B cell (primary cell): Measurements from ENCODE around the gene SLC22A31. TPM values are rescaled to one million over a fixed set of nuclear protein-coding genes. Genes with fewer than 3 reads are reported as not detected.

ENCODE experiments used
- ATAC-seq: fragments of 200-7000 bp; cut with Tn5 transposase; one replicate; pipeline ENCODE4 v1.10.0; 2021; ENCODE audit warnings: low read depth, mild to moderate bottlenecking, moderate number of reproducible peaks, moderate library complexity
- CTCF ChIA-PET: fragments of 350-600 bp; sonication (Branson Sonifier 250); formaldehyde crosslinking; loops from one replicate; lab custom pipeline; 2021; ENCODE audit warnings: antibody characterized with exemption, inconsistent platforms; lab: Charles Lee
- POLR2A ChIA-PET: fragments of 350-600 bp; sonication (Branson Sonifier 250); formaldehyde crosslinking; loops from one replicate; lab custom pipeline; 2021; ENCODE audit warnings: antibody characterized with exemption; lab: Charles Lee
- DNase-seq: peaks from one replicate; pipeline ENCODE4 v3.0.0; 2013
- H2AFZ ChIP-seq: 2 replicates; pipeline ENCODE4 v1.6.1; 2012; ENCODE audit warnings: mild to moderate bottlenecking, low read depth, low read length; ENCODE audit not compliant: insufficient read depth, poor library complexity, severe bottlenecking
- H3K27ac ChIP-seq, 2 donors: 1 replicate in 1 of 2; 2 replicates in 1 of 2; pipeline ENCODE4 v1.5.1; 2012 to 2013; ENCODE audit warnings: low read length in 2 of 2, mild to moderate bottlenecking in 2 of 2, moderate library complexity in 1 of 2
- H3K27me3 ChIP-seq, 4 experiments: fragments of 200-600 bp in 1 of 4; sonication (generic) in 1 of 4; replicated peaks in 1 of 4; 1 replicate in 2 of 4; 2 replicates in 2 of 4; pipeline versions ENCODE4 v1.6.1 to v1.7.0; 2013 to 2016; ENCODE audit warnings: low read length in 3 of 4, mild to moderate bottlenecking in 2 of 4, mixed read lengths in 1 of 4, moderate library complexity in 1 of 4; ENCODE audit not compliant: insufficient read depth in 4 of 4, control insufficient read depth in 3 of 4; ENCODE audit errors: control extremely low read depth in 1 of 4
- H3K36me3 ChIP-seq, 2 experiments: replicated peaks in 1 of 2; 1 replicate in 1 of 2; 2 replicates in 1 of 2; pipeline versions ENCODE4 v1.6.1 to v1.7.1; 2013; ENCODE audit warnings: low read length in 1 of 2; ENCODE audit not compliant: insufficient read depth in 2 of 2, control insufficient read depth in 1 of 2; ENCODE audit errors: control extremely low read depth in 1 of 2, extremely low read depth in 1 of 2
- H3K4me1 ChIP-seq, 2 donors: fragments of 200-600 bp in 1 of 2; sonication (generic) in 1 of 2; 1 replicate in 1 of 2; 2 replicates in 1 of 2; pipeline versions ENCODE4 v1.5.1 to v1.6.1; 2013 to 2017; ENCODE audit warnings: low read length in 2 of 2; ENCODE audit not compliant: control insufficient read depth in 2 of 2, insufficient read depth in 2 of 2
- H3K4me2 ChIP-seq: replicated peaks from 2 replicates; pipeline ENCODE3; 2012; ENCODE audit warnings: mild to moderate bottlenecking, low read depth, low read length; ENCODE audit not compliant: poor library complexity, severe bottlenecking
- H3K4me3 ChIP-seq, 5 experiments: fragments of 200-600 bp in 1 of 5; sonication (generic) in 1 of 5; 1 replicate in 3 of 5; 2 replicates in 2 of 5; pipeline versions ENCODE4 v1.5.1 to v1.7.0; 2011 to 2016; ENCODE audit warnings: low read length in 4 of 5, mild to moderate bottlenecking in 4 of 5, low read depth in 2 of 5, control low read depth in 1 of 5, moderate library complexity in 1 of 5; ENCODE audit not compliant: insufficient read depth in 1 of 5; ENCODE audit errors: control extremely low read depth in 1 of 5, extremely low read depth in 1 of 5
- H3K79me2 ChIP-seq: fragments of 200-600 bp; sonication (generic); one replicate; pipeline ENCODE4 v1.6.0; 2016; ENCODE audit warnings: low read length; ENCODE audit not compliant: control insufficient read depth, insufficient read depth
- H3K9ac ChIP-seq: fragments of 200-600 bp; sonication (generic); 2 replicates; pipeline ENCODE4 v1.6.1; 2017; ENCODE audit warnings: mild to moderate bottlenecking, low read length, moderate library complexity
- H3K9me3 ChIP-seq, 3 donors: one replicate each; pipeline versions ENCODE4 v1.6.1 to v1.7.1; 2013; ENCODE audit warnings: low read length in 2 of 3; ENCODE audit not compliant: control insufficient read depth in 2 of 3, insufficient read depth in 1 of 3; ENCODE audit errors: control extremely low read depth in 1 of 3
- H4K20me1 ChIP-seq: 2 replicates; pipeline ENCODE4 v1.6.0; 2012; ENCODE audit warnings: mild to moderate bottlenecking, low read length; ENCODE audit not compliant: insufficient read depth, control insufficient read depth, poor library complexity, severe bottlenecking
- H3K27ac Mint-ChIP-seq: one replicate; pipeline ENCODE4 v1.8.0; 2021; ENCODE audit warnings: mixed read lengths
- H3K27me3 Mint-ChIP-seq: one replicate; pipeline ENCODE4 v1.8.0; 2021; ENCODE audit warnings: mixed read lengths
- H3K4me1 Mint-ChIP-seq: one replicate; pipeline ENCODE4 v1.8.0; 2021; ENCODE audit warnings: mixed read lengths
- H3K4me3 Mint-ChIP-seq: one replicate; pipeline ENCODE4 v1.8.0; 2021; ENCODE audit warnings: mixed read lengths
- H3K9me3 Mint-ChIP-seq: one replicate; pipeline ENCODE4 v1.8.0; 2022; ENCODE audit warnings: mixed read lengths; ENCODE audit not compliant: insufficient read depth
- CTCF ChIP-seq: fragments of 200-600 bp; IDR thresholded peaks from one replicate; pipeline ENCODE4 v1.8.0; 2022; ENCODE audit warnings: antibody characterized with exemption, mild to moderate bottlenecking
- EZH2 ChIP-seq: IDR thresholded peaks from 2 replicates; pipeline ENCODE4 v1.6.1; 2012; ENCODE audit warnings: borderline replicate concordance, low read depth, mild to moderate bottlenecking, moderate library complexity, low read length; ENCODE audit not compliant: insufficient read depth, poor library complexity, severe bottlenecking
- WGBS: methylation state at CpG from one replicate; pipeline ENCODE4 v1.1.5; 2013; ENCODE audit warnings: missing lambda C conversion rate; ENCODE audit not compliant: insufficient coverage; 5-methylcytosine and 5-hydroxymethylcytosine counted together
- intact Hi-C: fragments of 100-400 bp; cut with micrococcal nuclease; formaldehyde crosslinking; loops from one replicate; pipeline ENCODE4 v1.10.0; 2022
- polyA plus RNA-seq: library from polyadenylated mRNA; depleted of rRNA; stranded (reverse); fragments of >200 nt; gene quantifications from 2 replicates; pipeline ENCODE4 v1.2.3, GENCODE V29; 2012
- total RNA-seq, 2 donors: library from RNA; stranded (reverse); fragments of 120-200 nt in 1 of 2; gene quantifications; 1 replicate in 1 of 2; 2 replicates in 1 of 2; pipeline versions ENCODE4 v1.2.3 to v1.2.4, GENCODE V29; 2013 to 2022

SLC22A31 gene
- total and polyA plus RNA-seq, 2 donors (not counting 1 experiment from before 2014, with no cell fraction given), result 0.33 TPM; not detected in 1

- H3K27ac Mint-ChIP-seq, result no peak overlapping the region
- POLR2A ChIA-PET, result interaction anchor here (1.7 kb wide), 1 partner anchor 215 kb away, joined by 5 read pairs; no protein-coding TSS in a partner anchor
- DNase-seq (no peak), ATAC-seq (no peak)
- Histone ChIP-seq H3K4me1 (no peaks in the 10 kb centered on the region), H3K9ac (no peak overlapping the region), H3K4me3 (no peak overlapping the region), H4K20me1 (peaks cover 7% of the 10 kb centered on the region), H3K9me3 (peaks cover 0 to 3% (median 0%) of the 10 kb centered on the region in 3 donors), H2AFZ (no peak overlapping the region), H3K27ac (no peak overlapping the region), H3K27me3 (no peaks in the 10 kb centered on the region), H3K79me2 (no peaks in the 10 kb centered on the region), H3K36me3 (peaks cover 0 to 10% of the 10 kb centered on the region in 2 experiments), H3K4me2 (no peak overlapping the region)
- CTCF ChIA-PET, result interaction anchor here (1.1 to 1.4 kb wide), 2 partner anchors 37 to 419 kb away, joined by 3 read pairs; no protein-coding TSS in a partner anchor
- H3K27me3 Mint-ChIP-seq, result no peaks in the 10 kb centered on the region
- no peak overlapping the region for H3K4me3 Mint-ChIP-seq
- TF ChIP-seq CTCF (no peak), EZH2 (no peak)
- intact Hi-C loops, result no loop called here
- 65% methylated on average over 24 of the region's 24 CpGs for WGBS
- peaks cover 22% of the 10 kb centered on the region for H3K4me1 Mint-ChIP-seq
- no peaks in the 10 kb centered on the region for H3K9me3 Mint-ChIP-seq
These were observed 44.2 kb downstream of the SLC22A31 start for GRCh38 chr16:89155851-89156739.

- H2AFZ ChIP-seq, result no peak overlapping the region
- WGBS, result 66% methylated on average over 19 of the region's 19 CpGs
- ChIA-PET CTCF (interaction anchor here (1.1 to 1.3 kb wide), 2 partner anchors 36 to 39 kb away, joined by 3 read pairs; no protein-coding TSS in a partner anchor), POLR2A (interaction anchor here (1.7 kb wide), 1 partner anchor 214 kb away, joined by 5 read pairs; no protein-coding TSS in a partner anchor)
- H3K79me2 ChIP-seq, result no peaks in the 10 kb centered on the region
- Mint-ChIP-seq H3K4me3 (no peak overlapping the region), H3K27me3 (no peaks in the 10 kb centered on the region), H3K27ac (peak overlapping the region; percentile 26), H3K4me1 (peaks cover 22% of the 10 kb centered on the region), H3K9me3 (no peaks in the 10 kb centered on the region)
- ATAC-seq (peak; percentile 12), DNase-seq (no peak)
- no peaks in the 10 kb centered on the region for H3K4me1 ChIP-seq
- no peak overlapping the region for H3K4me2 ChIP-seq
- peaks cover 0 to 4% (median 0%) of the 10 kb centered on the region in 3 donors for H3K9me3 ChIP-seq
- intact Hi-C loops, result no loop called here
- H4K20me1 ChIP-seq, result peaks cover 7% of the 10 kb centered on the region
- H3K36me3 ChIP-seq, result peaks cover 0 to 15% of the 10 kb centered on the region in 2 experiments
- no peak overlapping the region for H3K4me3 ChIP-seq
- H3K27me3 ChIP-seq, result no peaks in the 10 kb centered on the region
- no peak overlapping the region for H3K9ac ChIP-seq
- TF ChIP-seq EZH2, result no peak
- no peak for TF ChIP-seq CTCF
- H3K27ac ChIP-seq, result no peak overlapping the region
These were observed 45.1 kb downstream of the SLC22A31 start for GRCh38 chr16:89155184-89155679.
